Measurements from ENCODE around the gene SDC4. TPM values are rescaled to one million over a fixed set of nuclear protein-coding genes. Genes with fewer than 3 reads are reported as not detected.

The SDC4 gene
- total and polyA plus RNA-seq, 9 of the 15 experiments (the other 6 are each of a cell fraction or from before 2014, with no cell fraction given), result 2.1 to 10.7 (median 6.3) TPM

DNA sequence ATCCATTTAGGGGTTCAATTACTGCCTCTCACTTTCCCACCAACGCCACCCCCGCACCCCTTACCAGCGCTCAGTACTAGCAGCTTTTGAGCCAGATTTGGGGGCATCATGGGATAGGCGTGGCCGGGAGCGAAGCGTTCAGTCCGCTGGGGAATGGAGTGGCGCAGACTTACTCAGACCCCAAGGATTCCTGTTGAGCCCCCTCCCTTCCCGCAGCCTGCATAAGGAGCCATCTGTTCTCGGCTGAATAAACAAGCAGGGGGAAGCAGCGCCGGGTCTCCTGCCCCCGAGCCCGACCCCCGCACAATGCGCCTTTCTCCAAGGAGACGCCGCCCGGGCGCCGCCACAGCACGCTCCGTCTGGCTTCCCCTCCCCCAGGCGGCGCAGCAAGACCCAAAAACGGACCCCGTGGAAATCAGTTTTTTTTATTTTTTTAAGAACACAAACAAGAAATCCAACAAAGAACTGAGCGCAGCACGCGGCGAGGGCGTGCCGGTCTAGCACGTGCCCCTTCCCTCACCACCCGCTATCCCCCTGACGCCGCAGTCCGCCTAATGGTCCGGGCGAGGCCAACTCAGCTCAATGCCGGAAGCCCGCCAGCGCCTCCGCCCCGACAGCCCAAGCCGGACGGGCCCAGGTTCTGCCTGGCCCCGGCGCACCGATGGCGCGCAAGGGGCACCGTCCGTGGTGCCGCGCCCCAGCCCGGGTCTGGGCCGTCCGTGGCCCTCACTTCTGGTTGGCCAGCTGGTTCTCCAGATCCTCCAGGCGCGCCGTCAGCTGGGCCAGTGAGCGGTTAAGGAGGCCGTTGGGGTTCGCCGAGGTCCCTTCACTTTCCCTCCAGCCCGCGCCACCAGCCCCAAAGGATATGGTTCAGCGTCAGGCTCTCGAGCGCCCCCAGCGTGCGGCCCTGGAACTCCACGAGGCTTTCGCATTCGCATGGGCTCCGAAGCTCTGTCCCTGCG is 54.9 kb downstream of the SDC4 start (continued):
- TF ChIP-seq ZNF780A (CRISPR knock-in tag; IDR thresholded peaks at IDR 0.05) (no peak), SAP30 (IDR thresholded peaks at IDR 0.05; ENCODE audit: borderline replicate concordance, insufficient read depth, low read depth, low read length, poor library complexity, severe bottlenecking) (no peak), ZFP30 (CRISPR knock-in tag; IDR thresholded peaks at IDR 0.05; ENCODE audit: borderline replicate concordance) (no peak), MEF2D (tag; conservative IDR thresholded peaks at IDR 0.05; ENCODE audit: low read depth) (no peak), PTTG1 (tag; IDR thresholded peaks at IDR 0.05; ENCODE audit: low read depth) (no peak), FOXA3 (CRISPR knock-in tag; conservative IDR thresholded peaks at IDR 0.05 in 1 of 2, IDR thresholded peaks at IDR 0.05 in 1 of 2) (no peak), POLR2AphosphoS2 (IDR thresholded peaks at IDR 0.05; ENCODE audit: low read length) (no peak), FOXA1 (IDR thresholded peaks at IDR 0.05; ENCODE audit: borderline replicate concordance) (no peak)
- TF ChIP-seq, protein P1, sequence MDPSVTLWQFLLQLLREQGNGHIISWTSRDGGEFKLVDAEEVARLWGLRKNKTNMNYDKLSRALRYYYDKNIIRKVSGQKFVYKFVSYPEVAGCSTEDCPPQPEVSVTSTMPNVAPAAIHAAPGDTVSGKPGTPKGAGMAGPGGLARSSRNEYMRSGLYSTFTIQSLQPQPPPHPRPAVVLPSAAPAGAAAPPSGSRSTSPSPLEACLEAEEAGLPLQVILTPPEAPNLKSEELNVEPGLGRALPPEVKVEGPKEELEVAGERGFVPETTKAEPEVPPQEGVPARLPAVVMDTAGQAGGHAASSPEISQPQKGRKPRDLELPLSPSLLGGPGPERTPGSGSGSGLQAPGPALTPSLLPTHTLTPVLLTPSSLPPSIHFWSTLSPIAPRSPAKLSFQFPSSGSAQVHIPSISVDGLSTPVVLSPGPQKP (CRISPR knock-in tag; IDR thresholded peaks at IDR 0.05), result no peak
- TF ChIP-seq, protein P2, sequence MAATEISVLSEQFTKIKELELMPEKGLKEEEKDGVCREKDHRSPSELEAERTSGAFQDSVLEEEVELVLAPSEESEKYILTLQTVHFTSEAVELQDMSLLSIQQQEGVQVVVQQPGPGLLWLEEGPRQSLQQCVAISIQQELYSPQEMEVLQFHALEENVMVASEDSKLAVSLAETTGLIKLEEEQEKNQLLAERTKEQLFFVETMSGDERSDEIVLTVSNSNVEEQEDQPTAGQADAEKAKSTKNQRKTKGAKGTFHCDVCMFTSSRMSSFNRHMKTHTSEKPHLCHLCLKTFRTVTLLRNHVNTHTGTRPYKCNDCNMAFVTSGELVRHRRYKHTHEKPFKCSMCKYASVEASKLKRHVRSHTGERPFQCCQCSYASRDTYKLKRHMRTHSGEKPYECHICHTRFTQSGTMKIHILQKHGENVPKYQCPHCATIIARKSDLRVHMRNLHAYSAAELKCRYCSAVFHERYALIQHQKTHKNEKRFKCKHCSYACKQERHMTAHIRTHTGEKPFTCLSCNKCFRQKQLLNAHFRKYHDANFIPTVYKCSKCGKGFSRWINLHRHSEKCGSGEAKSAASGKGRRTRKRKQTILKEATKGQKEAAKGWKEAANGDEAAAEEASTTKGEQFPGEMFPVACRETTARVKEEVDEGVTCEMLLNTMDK (IDR thresholded peaks at IDR 0.05; ENCODE audit: borderline replicate concordance, insufficient read depth, low read depth, low read length, poor library complexity, severe bottlenecking), result peak; percentile 53
- TF ChIP-seq, protein P3, sequence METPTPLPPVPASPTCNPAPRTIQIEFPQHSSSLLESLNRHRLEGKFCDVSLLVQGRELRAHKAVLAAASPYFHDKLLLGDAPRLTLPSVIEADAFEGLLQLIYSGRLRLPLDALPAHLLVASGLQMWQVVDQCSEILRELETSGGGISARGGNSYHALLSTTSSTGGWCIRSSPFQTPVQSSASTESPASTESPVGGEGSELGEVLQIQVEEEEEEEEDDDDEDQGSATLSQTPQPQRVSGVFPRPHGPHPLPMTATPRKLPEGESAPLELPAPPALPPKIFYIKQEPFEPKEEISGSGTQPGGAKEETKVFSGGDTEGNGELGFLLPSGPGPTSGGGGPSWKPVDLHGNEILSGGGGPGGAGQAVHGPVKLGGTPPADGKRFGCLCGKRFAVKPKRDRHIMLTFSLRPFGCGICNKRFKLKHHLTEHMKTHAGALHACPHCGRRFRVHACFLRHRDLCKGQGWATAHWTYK (CRISPR knock-in tag; IDR thresholded peaks at IDR 0.05), result no peak
- TF ChIP-seq, protein P4, sequence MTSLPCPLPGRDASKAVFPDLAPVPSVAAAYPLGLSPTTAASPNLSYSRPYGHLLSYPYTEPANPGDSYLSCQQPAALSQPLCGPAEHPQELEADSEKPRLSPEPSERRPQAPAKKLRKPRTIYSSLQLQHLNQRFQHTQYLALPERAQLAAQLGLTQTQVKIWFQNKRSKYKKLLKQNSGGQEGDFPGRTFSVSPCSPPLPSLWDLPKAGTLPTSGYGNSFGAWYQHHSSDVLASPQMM (CRISPR knock-in tag; IDR thresholded peaks at IDR 0.05), result no peak
- TF ChIP-seq, protein P5, sequence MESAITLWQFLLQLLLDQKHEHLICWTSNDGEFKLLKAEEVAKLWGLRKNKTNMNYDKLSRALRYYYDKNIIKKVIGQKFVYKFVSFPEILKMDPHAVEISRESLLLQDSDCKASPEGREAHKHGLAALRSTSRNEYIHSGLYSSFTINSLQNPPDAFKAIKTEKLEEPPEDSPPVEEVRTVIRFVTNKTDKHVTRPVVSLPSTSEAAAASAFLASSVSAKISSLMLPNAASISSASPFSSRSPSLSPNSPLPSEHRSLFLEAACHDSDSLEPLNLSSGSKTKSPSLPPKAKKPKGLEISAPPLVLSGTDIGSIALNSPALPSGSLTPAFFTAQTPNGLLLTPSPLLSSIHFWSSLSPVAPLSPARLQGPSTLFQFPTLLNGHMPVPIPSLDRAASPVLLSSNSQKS (CRISPR knock-in tag; IDR thresholded peaks at IDR 0.05), result no peak
- TF ChIP-seq, protein P6, sequence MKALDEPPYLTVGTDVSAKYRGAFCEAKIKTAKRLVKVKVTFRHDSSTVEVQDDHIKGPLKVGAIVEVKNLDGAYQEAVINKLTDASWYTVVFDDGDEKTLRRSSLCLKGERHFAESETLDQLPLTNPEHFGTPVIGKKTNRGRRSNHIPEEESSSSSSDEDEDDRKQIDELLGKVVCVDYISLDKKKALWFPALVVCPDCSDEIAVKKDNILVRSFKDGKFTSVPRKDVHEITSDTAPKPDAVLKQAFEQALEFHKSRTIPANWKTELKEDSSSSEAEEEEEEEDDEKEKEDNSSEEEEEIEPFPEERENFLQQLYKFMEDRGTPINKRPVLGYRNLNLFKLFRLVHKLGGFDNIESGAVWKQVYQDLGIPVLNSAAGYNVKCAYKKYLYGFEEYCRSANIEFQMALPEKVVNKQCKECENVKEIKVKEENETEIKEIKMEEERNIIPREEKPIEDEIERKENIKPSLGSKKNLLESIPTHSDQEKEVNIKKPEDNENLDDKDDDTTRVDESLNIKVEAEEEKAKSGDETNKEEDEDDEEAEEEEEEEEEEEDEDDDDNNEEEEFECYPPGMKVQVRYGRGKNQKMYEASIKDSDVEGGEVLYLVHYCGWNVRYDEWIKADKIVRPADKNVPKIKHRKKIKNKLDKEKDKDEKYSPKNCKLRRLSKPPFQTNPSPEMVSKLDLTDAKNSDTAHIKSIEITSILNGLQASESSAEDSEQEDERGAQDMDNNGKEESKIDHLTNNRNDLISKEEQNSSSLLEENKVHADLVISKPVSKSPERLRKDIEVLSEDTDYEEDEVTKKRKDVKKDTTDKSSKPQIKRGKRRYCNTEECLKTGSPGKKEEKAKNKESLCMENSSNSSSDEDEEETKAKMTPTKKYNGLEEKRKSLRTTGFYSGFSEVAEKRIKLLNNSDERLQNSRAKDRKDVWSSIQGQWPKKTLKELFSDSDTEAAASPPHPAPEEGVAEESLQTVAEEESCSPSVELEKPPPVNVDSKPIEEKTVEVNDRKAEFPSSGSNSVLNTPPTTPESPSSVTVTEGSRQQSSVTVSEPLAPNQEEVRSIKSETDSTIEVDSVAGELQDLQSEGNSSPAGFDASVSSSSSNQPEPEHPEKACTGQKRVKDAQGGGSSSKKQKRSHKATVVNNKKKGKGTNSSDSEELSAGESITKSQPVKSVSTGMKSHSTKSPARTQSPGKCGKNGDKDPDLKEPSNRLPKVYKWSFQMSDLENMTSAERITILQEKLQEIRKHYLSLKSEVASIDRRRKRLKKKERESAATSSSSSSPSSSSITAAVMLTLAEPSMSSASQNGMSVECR (CRISPR knock-in tag; IDR thresholded peaks at IDR 0.05), result 0 out of 2 replicates have a peak, but pooled peaks have one; percentile 47

Measured in K562 (cell line).